SK-N-MC (cell line): ENCODE measurements around the gene MDN1.

Experiments
- DNase-seq: peaks from one replicate; pipeline ENCODE4 v3.0.0-alpha.2; 2011; ENCODE audit warnings: low read depth, low spot score
- H3K27ac ChIP-seq: fragments of 200-600 bp; sonication (generic); 2 replicates; pipeline ENCODE4 v1.5.1; 2016; ENCODE audit warnings: mixed run types
- H3K36me3 ChIP-seq: fragments of 200-600 bp; sonication (generic); 2 replicates; pipeline ENCODE4 v1.6.1; 2017; ENCODE audit warnings: antibody characterized with exemption, low read length, mixed read lengths; ENCODE audit not compliant: insufficient read depth
- H3K4me3 ChIP-seq: fragments of 200-600 bp; sonication (generic); 2 replicates; pipeline ENCODE4 v1.5.1; 2016
- H3K9ac ChIP-seq: fragments of 200-600 bp; sonication (generic); 2 replicates; pipeline ENCODE4 v1.8.0; 2017; ENCODE audit warnings: mixed run types, mixed read lengths; ENCODE audit not compliant: insufficient read length
- H3K9me3 ChIP-seq: fragments of 200-600 bp; sonication (generic); 2 replicates; pipeline ENCODE4 v1.6.1; 2017; ENCODE audit warnings: low read depth, mild to moderate bottlenecking, antibody characterized with exemption, low read length, moderate library complexity, mixed read lengths
- EZH2 ChIP-seq: fragments of 200-600 bp; sonication (generic); IDR thresholded peaks from one replicate; pipeline ENCODE4 v1.6.1; 2017; ENCODE audit warnings: antibody characterized with exemption
- FOXP2 ChIP-seq: optimal IDR thresholded peaks from 2 replicates; pipeline ENCODE3; 2011; ENCODE audit warnings: mild to moderate bottlenecking, moderate library complexity; ENCODE audit not compliant: insufficient read depth; ENCODE audit errors: extremely low read length, control extremely low read depth
- POLR2AphosphoS5 ChIP-seq: IDR thresholded peaks from 2 replicates; pipeline ENCODE4 v1.6.1; 2012; ENCODE audit warnings: mild to moderate bottlenecking, low read depth, low read length, borderline replicate concordance

MDN1 gene

DNA sequence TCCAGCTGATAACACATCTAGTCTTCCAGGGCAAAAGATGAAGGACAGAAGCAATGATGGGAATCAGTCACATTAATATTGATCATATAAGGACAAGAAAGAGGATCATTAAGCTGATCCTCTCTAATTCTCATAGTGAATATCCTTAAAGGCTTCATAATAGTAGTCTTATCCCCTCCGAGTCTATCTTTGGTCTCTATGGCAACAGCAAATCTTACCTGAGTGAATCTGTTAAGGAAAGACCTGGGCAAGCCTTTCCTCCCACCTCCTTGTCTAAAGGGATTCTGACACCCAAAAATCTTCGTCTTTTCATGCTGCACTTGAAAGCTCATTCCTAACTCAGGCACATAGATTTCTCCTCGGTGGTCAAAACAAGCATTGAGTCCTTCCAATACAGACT lies 94.6 kb downstream of the MDN1 start:
- Histone ChIP-seq H3K9ac (no peak overlapping the region), H3K36me3 (peaks cover 87% of the 10 kb centered on the region), H3K4me3 (no peak overlapping the region), H3K27ac (no peak overlapping the region), H3K9me3 (no peaks in the 10 kb centered on the region)
- TF ChIP-seq POLR2AphosphoS5 (no peak), FOXP2 (no peak), EZH2 (no peak)
- no peak for DNase-seq

- Histone ChIP-seq H3K27ac (no peak overlapping the region), H3K36me3 (peaks cover 84% of the 10 kb centered on the region), H3K9ac (no peak overlapping the region), H3K4me3 (no peak overlapping the region), H3K9me3 (no peaks in the 10 kb centered on the region)
- DNase-seq = no peak
- no peak for TF ChIP-seq EZH2
- TF ChIP-seq POLR2AphosphoS5 = no peak
- TF ChIP-seq FOXP2 = no peak
Measured at GRCh38 chr6:89723046-89723445, 96.5 kb downstream of the MDN1 start.

DNA sequence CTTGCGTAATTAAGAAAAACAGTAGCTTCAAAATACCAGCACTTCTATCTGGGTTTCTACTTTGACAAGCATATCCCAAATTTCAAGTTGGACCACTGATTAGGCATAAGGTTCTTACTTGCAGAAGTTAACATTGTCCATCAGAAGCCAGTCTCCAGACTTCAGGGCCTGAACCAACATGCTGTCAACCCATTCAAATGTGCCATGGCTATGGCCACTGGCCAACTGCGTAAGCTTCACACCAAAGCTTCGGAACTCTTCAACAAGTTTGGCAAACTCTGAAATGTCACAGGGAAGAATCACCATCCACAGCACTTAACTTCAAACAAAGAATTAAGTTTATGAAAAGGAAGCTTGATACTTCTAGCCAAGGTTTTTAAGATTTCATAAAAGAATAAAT lies 103.1 kb downstream of the MDN1 start:
- DNase-seq = no peak
- TF ChIP-seq POLR2AphosphoS5 (no peak), FOXP2 (no peak), EZH2 (no peak)
- Histone ChIP-seq H3K9ac (no peak overlapping the region), H3K27ac (no peak overlapping the region), H3K9me3 (no peaks in the 10 kb centered on the region), H3K4me3 (no peak overlapping the region), H3K36me3 (peaks cover 89% of the 10 kb centered on the region)

DNA sequence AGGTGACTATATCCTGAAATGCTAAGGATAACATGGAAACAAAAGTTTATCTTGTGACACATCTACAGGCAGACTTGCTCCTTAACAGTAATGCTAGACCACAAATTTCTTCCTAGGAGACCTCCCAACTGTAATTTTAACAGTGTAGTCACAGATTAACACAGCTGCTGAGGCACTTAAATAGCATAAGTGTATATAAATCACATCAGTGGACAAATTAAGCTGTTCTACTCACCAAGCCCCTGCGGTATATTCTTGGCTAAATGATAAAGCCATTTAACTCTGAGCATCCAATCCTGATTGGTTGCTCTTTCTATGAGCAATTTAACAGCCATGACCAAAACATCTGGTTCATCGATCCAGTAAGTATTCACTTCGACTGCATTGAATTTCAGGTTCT lies 107.8 kb downstream of the MDN1 start:
- H3K4me3 ChIP-seq = no peak overlapping the region
- H3K9ac ChIP-seq = no peak overlapping the region
- H3K27ac ChIP-seq = no peak overlapping the region
- H3K36me3 ChIP-seq = peaks cover 90% of the 10 kb centered on the region
- no peak for TF ChIP-seq POLR2AphosphoS5
- no peak for TF ChIP-seq FOXP2
- TF ChIP-seq EZH2 = no peak
- no peaks in the 10 kb centered on the region for H3K9me3 ChIP-seq
- no peak for DNase-seq

DNA sequence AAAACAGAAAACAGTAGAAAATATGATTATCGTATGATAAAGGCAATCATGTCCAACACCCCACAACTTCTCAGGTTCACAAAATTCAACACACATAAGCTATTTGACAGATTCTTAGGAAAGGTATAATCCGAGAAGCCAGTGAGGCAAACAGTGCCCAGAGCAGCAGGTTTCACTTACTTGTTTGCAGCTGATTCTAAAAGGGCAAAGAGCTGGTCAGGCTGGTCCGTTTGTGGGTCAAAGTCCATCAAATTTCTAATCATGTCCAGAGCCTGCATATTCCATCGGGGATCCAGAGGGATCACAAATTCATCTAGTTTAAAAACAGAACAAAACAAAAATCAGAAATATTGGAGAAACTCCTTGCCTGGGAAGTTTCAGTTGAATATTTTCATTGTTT lies 111.3 kb downstream of the MDN1 start:
- H3K9ac ChIP-seq = no peak overlapping the region
- H3K4me3 ChIP-seq = no peak overlapping the region
- H3K27ac ChIP-seq = no peak overlapping the region
- H3K9me3 ChIP-seq = no peaks in the 10 kb centered on the region
- DNase-seq = no peak
- TF ChIP-seq EZH2 (no peak), POLR2AphosphoS5 (no peak), FOXP2 (no peak)
- H3K36me3 ChIP-seq = peaks cover 89% of the 10 kb centered on the region

- Histone ChIP-seq H3K27ac (no peak overlapping the region), H3K9me3 (no peaks in the 10 kb centered on the region), H3K4me3 (no peak overlapping the region), H3K9ac (no peak overlapping the region), H3K36me3 (peaks cover 87% of the 10 kb centered on the region)
- TF ChIP-seq FOXP2 (no peak), EZH2 (no peak), POLR2AphosphoS5 (no peak)
- DNase-seq = no peak
Measured at GRCh38 chr6:89707766-89708165, 111.8 kb downstream of the MDN1 start.

- DNase-seq = no peak
- Histone ChIP-seq H3K27ac (no peak overlapping the region), H3K9me3 (no peaks in the 10 kb centered on the region), H3K36me3 (peaks cover 86% of the 10 kb centered on the region), H3K9ac (no peak overlapping the region), H3K4me3 (no peak overlapping the region)
- TF ChIP-seq FOXP2 (no peak), POLR2AphosphoS5 (no peak), EZH2 (no peak)
Measured at GRCh38 chr6:89706121-89706520, 113.5 kb downstream of the MDN1 start.

- peaks cover 89% of the 10 kb centered on the region for H3K36me3 ChIP-seq
- TF ChIP-seq EZH2 = no peak
- no peak for TF ChIP-seq POLR2AphosphoS5
- no peak for TF ChIP-seq FOXP2
Measured at GRCh38 chr6:89703292-89703691, 116.3 kb downstream of the MDN1 start.

DNA sequence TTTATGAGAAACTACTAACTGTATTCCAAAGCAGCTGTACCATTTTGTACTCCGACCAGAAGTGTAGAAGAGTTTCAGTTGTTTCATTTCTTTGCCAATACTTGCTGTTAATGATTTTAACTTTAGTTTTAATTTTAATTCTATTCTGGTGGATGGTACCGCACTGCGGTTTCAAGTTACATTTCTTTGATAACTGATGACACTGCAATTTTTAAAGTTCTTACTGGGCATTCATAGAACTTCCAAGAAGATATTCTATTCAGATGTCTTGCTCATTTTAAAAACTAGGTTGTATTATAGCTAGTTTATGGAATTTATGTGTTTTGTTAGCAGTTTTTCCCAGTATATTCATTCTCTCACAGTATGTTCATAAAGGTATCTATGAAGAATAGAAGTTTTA lies 117.2 kb downstream of the MDN1 start:
- Histone ChIP-seq H3K27ac (no peak overlapping the region), H3K4me3 (no peak overlapping the region), H3K9ac (no peak overlapping the region), H3K36me3 (peaks cover 85% of the 10 kb centered on the region), H3K9me3 (no peaks in the 10 kb centered on the region)
- no peak for DNase-seq
- TF ChIP-seq POLR2AphosphoS5 (no peak), FOXP2 (no peak), EZH2 (no peak)

More at GRCh38 chr6:89703292-89703691, 116.3 kb downstream of the MDN1 start:
- Histone ChIP-seq H3K27ac (no peak overlapping the region), H3K9ac (no peak overlapping the region), H3K9me3 (no peaks in the 10 kb centered on the region), H3K4me3 (no peak overlapping the region)
- DNase-seq = no peak

DNA sequence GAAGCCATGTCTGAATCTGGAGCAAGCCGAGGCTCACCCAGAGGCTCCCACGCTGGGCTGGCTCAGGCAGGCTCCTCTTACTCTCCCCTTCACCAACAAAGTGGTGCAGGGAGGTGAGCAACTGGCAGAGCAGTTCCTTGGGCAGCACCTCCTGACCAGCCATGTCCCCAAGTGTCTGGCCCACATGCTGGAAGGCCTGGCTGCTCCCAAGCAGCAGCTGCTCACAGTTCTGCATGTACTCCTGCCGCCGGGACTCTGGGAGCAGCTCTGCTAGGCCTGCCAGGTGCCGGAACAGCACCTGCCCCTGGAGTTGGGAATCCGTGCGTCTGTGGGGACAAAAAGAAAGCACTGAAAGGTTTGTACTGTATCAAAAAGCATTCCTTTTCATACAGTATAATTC lies 123.9 kb downstream of the MDN1 start:
- Histone ChIP-seq H3K27ac (no peak overlapping the region), H3K9me3 (no peaks in the 10 kb centered on the region), H3K9ac (no peak overlapping the region), H3K4me3 (no peak overlapping the region), H3K36me3 (peaks cover 93% of the 10 kb centered on the region)
- no peak for TF ChIP-seq EZH2
- TF ChIP-seq POLR2AphosphoS5 = no peak
- TF ChIP-seq FOXP2 = no peak
- no peak for DNase-seq
